ENCODE measurements around the gene KCNJ15.

DNA sequence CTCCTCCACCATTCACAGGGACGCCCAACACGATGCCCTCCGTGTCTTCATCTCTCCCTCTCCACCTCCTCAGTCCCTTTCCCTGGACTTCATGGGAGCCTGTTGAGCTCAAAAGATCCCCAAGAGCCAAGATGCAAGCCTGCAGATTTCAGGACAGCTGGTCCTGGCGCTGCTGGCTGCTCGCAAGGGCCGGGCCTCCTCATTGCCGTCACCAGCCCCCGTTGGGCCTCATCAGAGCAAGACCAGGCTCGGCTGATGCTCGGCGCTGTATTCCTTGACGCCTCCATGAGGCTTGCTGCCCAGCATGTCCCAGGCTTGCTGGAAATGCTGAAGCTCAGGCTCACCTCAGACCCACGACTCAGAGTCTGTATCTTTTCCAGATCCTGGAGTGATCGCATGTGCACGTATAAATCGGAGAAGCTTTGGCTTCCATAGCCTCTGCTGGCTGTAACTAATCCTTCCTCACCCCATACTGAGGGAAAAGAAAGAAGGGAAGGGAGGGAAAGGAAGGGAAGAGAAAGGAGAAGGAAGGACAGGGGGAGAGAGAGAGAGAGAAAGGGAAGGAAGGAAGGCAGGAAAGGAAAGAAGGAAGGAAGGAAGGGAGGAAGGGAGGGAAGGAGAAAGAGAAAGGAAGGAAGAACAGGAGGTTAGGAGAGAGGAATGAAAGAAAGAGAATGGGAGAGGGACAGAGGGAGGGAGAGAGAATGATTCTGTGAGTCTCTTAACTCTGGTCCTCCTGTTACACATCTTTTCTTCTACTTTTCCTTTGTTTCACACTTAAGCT lies 94.6 kb downstream of the KCNJ15 start:
- TF ChIP-seq RXRA (IDR thresholded peaks at IDR 0.05; ENCODE audit: insufficient read depth, low read depth, low read length) (no peak), POLR2A (IDR thresholded peaks at IDR 0.05; ENCODE audit: control extremely low read depth in 1 of 2, low read depth in 2 of 2, low read length in 2 of 2) (no peak)

Measured in H1 (cell line).